ENCODE data around the gene SMG7.

The SMG7 gene

DNA sequence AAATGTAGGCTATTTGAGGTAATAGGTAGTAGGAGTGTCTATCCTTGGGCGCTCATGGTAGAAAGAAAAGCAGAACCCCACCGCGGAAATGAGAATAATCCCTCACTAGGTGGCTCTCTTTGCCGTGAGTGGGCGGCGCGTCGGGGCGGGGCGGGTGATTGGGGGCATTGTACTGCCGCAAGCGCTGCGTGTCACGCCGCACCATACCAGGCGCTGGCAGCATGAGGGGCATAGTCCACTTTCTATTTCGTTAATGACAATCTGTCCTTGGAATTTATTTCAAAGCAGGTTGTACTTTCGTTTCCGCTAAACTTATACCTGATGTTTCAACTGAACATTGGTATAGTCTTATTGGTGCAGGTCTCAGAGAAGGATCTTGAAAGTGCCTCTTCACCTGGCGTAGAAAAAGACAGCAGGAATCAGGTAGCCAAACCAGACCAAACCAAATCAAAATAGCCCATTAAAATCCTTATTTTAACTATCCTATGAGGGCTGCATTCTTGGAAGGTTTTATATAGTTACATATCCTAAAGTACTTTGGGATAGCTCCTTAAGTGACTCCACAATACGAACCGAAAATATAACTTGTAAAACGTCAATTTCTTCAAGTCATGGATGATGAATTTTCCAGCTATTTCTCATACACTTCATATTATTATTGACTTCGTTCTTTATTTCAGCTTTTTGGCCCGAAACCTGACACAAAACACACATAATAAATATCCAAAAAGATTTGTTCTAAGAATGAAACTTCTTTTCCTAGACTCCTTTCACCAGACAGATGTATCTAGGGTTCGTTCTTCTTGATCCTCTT is 1.9 kb upstream of the SMG7 start:
- peak; percentile 48 for DNase-seq

DNA sequence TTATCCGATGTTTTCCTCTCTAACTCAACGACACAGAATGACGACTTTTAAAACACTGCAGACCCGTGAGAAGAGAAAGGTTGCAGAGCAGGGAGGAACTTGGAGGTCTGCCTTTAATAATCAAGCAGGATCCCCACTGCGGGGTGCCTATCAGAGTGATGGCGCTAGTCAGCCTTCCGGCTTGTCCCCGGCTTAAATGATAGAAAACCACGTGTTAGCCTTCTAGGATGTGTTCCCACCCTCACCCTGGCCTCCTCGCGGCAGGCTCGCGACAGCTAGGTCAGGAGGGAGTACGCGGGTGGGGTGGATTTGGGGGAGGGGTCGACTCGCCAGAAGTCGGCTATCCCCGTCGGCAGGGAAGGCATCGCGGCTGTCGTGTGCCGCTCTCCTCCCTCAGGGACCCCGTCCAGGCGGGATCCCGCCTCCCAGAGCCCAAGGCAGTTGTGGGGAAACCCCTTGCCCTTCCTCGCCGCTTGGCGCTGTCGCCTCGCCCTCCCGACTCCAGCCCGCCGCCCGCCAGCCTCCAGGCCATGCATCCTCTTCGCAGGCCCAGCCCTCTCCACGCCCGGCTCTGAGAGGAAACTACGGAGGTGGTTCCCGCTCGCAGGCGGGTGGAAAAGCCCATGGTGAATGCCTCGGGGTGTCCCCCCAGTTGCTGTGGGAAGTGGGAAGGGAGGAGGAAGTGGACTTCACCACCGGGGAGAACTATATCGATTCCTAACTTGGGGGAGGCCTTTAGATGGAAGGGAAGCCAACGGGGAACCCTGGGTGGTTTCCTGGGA is 1.1 kb upstream of the SMG7 start:
- DNase-seq: peak; percentile 55

DNA sequence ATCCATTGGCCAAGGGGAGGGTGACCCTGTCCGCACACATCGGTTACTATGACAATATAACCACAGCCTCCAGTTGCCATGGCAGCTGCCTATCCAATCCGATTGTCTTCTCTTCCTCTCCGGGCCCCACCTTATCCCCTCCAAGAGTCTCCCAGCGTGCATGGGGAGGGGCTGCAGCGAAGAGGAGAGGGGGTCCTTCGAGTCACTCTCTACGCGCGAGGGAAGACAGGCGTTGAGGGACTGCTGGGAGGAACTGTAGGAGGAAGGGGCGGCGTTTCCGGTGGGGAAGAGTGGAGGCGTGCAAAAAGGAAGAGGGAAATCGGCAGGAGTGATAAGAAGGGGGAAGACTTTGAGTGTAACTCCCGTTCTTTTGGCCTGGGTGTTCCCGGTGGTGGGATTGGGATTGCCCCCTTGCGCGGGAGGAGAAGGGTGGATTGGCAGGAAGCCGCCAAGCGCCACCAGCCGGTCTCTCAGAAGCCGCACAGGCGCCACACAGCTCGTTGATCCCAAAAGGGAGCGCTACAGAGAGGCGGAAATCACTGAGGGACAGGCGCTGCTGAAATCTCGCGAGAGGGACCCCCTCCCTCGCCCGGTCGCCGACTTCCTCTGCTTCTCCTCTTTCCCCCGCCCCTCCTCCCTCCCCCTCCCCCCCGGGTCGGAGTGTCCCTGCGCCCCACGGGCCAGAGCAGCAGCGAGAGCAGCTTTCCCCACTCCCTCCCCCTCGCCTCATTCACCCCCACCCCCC is 384 bp upstream of the SMG7 start:
- DNase-seq: peak; percentile 90

DNA sequence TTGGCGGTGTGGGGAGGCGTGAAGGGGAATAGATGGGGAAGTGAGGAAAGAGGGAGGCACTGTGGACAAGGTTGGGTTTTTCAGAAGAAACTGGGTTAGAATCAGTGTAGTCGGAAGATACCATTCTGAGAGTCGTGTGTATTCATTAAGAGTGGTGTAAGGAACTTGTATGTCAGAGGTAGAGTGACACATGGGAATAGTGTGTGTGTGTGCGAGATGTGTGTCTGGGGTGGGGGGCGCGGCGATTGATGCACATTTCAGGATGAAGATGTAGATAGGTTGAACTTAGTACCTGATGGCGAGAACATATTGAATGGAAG is 878 bp downstream of the SMG7 start:
- DNase-seq: no peak

DNA sequence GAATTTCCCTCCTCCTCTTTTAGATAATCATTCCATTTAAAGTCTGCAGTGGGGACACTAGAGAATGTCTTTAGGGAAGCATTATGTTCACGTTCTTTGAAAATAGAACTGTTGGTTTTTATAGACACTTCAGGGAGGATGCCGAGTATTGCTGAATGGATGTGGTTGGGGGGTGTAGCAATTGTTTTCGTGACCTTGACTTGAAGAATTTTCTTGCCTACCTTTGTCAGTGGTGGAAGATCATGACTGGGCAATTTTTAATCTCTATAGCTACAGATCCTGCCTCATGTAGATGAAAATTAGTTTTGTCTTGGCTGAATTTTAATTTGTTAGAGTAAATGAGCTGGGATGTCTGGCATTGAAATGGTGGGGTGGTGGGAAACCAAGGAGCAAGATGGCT is 3.8 kb downstream of the SMG7 start:
- no peak for DNase-seq

DNA sequence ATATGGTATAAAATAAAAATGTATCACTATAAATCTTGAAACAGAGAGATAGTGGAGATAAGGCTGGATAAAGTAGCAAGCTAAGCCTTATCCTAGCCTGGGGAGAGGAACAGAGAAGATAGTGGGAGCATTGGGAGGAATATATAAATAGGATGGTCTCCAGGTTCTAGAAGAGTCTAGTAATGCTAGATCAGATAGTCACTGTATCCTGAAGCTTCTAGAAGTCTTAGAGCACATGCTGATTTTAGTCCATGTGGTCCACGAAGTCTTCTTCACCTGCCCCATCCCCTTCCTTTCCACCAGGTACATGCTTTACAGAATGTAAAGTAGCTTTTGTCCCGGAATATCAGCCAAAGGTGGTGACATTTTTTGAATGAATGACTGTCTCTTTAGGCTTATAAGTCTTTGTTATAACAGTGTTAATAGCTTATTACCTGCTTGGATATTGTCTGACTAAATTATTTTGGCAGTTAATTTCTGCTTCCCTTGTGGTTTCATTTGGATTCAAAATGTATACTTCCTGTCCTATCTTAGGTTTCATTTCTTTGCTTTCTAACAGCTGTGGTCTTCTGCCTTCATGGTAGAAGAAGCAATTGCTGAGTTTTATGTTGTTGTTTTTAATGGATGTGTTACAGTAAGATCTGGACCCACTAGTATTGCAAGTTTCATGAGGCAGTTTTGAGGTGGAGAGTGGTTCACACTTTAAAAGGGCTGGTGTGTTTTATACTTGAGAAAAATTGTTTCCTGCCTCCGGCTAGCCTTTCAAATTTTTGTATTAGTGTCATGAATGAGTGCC is 5.9 kb downstream of the SMG7 start:
- DNase-seq: no peak

DNA sequence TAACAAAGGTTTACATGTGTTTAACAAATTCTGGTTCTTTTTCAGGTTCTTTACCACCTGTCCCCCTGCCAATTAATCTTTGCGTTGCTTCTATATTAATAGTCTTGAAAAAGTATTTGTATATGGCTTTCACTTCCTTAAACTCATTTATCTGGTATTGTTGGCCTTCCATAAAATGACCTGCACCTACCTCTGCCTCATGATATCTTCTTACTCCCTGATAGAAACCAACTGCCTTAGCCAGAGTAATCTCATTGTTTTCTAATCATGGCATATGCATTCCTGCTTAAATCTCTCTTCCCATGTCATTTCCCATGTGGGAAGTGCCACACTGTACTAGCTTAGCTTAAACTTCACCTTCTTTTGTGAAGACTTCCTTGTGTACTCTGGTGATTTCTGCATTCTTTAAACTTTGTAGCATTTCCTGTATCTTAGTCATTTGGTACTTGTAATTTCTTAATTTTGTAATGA is 8.7 kb downstream of the SMG7 start:
- no peak for DNase-seq

DNA sequence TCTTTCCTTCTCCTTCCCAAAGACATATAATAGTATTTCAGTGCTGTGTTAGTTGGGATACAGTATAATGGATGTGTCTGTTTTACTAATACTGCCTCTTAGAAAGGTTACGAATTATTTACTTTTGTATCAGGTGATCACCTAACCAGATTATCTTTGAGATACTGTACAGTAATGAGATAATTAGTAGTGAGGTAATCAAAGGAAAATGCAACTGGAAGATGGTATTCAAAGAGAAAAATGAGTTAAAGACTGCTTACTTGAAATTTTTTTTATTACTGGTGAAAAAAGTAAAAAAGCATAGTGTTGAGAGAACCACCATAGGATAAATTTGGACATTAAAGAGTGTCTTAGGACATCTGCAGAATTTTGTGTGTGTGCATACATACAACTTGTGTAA is 10.9 kb downstream of the SMG7 start:
- DNase-seq: no peak

DNA sequence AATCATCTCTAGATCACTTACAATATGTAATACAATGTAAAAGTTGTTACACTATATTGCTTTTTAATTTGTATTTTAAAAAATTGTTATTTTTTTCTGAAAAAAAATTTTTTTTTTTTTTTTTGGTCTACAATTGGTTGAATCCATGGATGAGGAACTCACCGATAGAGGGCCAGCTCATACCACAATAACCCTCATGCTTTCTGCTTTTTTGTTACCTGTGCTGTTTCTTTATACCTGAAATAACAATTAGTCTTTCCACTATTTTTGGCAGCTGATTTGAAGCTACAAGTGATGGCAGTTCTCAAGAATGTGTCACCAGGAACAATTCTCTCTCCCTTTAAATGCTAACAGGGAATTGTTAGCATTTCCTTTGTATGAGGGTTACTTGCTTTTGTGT is 12.0 kb downstream of the SMG7 start:
- no peak for DNase-seq

DNA sequence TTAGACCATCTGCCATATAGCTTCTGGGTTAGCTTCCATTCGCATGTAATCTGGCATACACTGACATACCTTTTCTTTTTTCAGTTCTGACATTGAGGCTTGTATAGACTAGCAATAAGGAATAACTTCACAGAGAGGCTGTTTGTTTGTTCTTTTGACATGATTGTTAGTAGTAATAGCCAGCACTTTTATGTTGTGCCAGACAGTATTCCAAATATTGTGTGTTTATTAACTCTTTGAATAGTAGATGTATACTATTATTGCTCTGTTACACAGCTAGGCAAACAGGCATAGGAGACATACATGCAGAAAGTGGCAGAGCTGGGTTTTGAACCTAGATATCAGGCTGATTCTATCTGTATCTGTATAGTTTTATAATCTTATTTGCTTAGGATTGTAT is 12.6 kb downstream of the SMG7 start:
- no peak for DNase-seq

DNA sequence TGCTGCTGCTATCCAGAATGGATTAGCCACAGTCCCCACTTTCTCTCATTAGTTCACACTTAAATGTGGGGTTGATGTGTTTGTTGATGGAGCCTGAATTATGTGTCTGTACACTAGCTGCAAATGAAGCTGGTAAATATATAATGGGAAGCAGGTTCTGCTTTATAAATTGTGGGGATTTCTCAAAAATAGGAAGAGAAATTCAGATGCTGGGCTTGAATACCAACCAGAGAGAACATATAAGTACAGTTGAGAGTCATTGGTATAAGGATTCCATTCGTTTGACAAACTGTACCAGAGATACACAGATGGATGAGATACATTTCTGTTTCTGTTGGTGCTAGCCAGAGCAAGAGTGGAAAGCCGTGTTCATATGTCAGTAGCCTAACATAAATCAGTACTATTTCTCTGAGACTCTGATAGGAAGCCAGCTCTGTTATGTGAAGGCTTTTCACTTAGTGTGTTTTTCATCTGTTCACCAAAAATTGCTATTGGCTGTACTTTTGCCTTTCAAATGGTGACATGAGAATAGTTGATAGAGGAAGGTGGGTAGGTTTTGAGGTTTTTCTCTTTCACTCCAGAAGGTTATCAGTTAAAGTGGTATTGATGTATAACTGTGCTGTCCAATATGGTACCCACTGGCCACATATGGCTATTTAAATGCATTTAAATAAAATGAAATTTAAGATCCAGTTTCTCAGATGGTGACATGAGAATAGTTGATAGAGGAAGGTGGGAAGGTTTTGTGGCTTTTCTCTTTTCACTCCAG is 15.6 kb downstream of the SMG7 start:
- no peak for DNase-seq

DNA sequence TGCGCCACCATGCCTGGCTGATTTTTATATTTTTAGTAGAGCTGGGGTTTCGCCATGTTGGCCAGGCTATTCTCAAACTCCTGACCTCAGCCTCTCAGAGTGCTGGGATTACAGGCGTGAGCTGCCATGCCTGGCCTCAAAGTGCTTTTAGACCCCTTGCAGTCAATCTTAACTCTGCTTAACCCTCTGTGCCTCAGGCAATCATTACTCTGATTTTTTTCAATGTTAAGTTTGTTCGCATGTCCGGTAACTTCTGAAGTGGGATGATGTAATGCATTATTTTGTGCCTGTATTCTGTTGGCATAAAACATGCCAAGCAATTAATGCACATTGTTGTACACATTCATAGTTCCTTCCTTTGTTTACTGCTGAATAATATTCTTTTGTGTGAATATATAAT is 18.6 kb downstream of the SMG7 start:
- DNase-seq: no peak

DNA sequence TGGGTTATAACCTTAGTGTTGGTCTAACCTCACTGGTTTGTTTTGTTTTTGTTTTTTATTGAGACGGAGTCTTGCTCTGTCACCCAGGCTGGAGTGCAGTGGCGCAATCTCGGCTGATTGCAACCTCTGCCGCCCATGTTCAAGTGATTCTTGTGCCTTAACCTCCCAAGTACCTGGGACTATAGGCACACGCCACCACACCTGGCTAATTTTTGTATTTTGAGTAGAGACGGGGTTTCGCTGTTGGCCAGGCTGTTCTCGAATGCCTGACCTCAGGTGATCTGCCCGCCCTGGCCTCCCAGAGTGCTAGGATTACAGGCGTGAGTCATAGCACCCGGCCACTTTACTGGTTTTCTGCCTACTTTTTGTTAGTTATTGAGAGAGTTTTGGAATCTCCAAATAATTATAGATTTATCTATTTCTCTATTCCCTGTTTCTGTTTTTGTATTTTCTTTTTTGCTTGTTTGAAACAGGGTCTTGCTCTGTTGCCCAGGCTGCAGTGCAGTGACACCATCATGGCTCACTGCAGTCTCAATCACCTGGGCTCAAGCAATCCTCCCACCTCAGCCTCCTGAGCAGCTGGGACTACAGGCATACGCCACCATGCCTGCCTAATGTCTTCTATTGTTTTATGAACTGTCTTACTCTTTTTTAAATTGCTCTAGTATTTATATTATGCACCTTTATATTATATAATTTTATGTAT is 21.4 kb downstream of the SMG7 start:
- DNase-seq: no peak

DNA sequence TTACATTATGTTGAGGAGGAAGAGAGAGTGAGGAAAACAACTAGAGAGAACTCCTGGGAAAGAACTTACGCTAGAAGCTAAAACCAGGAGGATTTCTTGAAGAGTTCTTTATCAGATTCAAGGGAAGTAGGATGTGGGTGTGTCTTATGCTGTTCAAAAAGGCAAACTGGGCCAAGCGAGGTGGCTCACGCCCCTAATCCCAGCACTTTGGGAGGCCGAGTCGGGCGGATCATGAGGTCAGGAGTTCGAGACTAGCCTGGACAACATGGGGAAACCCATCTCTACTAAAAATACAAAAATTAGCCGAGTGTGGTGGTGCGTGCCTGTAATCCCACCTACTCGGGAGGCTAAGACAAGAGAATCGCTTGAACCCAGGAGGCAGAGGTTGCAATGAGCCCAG is 23.1 kb downstream of the SMG7 start:
- no peak for DNase-seq

DNA sequence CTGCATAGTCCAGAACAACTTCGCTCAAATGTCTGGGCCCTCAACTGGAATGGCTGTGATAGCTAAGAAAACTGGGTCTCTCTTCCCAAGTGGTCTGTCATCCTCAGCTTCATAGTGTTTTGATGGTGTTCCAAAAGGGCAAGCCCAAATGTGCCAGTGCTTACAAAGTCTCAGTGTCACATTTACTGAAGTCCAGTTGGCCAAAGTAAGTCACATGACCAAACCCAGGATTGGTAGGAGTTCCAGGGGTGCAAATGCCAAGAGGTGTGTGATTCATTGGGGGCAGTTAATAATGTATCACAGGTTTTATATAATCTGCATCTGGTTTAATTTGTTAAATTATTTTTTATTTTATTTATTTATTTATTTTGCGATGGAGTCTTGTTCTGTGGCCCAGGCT is 24.9 kb downstream of the SMG7 start:
- DNase-seq: no peak

DNA sequence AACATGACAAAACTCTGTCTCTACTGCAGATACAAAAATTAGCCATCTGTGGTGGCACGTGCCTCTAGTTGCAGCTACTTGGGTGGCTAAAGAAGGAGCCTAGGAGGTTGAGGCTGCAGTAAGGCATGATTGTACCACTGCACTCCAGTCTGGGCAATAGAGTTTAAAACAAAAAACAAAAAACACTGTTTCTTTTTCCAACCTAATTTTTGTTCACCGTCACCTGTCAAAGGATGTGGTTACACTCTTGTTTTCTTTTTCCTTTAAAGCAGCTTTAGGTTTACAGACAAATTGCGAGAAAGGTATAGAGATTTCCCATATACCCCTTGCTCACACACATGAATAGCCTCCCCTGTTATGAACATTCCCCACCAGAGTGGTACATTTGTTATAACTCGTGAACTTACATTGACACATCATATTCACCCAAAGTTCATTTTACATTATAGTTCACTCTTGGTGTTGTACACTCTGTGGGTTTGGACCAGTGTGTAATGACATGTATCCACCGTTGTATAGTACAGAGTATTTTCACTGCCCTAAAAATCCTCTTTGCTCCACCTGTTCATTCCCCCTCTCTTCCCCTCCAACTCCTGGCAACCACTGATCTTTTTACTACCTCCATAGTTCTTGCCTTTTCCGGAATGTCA is 26.2 kb downstream of the SMG7 start:
- DNase-seq: no peak

DNA sequence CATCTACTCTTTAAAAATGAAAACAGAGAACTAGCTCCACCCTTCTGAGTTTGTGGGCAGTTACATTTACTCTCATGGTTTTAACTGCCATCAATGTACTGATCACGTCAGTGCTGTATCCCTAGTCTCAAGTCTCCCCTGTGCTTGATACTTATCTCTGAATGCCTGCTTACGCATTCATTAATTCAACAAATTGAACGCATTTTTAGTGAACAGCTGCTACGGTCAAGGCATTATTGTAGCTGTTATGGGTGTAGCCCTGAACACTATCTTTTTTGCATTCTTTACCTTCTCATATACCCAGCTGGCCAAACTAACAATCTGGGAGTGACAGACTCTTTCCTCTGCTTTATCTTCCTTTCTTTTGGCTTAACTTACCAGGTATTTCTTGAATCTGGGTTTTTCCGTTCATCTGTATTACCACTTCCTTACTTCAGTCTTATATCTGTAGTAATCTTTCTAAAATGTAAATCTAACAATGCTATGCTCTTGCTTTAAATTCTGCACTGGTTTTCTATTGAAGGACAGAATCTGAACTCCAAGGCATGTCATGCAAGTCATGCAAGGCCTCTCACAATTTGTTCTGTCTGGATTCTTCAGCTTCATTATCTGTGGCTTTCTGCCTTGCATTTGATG is 33.3 kb downstream of the SMG7 start:
- DNase-seq: no peak

DNA sequence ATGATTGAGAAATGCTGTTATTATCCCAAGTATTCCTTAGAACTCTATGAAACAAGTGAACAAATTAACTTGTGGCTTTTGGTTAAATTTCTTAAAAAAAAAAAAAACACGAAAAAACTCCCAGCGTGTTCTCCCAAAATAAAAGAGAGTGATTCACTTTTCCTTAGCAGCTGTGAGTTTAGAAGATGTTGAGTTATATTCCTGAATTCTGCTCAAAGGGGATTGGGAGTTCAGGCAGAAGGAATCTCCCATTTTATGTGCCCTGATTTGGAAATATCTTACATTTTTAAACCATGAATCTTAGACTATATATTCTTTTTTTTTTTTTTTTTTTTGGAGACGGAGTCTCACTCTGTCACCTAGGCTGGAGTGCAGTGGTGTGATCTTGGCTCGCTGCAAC is 34.3 kb downstream of the SMG7 start:
- DNase-seq: no peak

DNA sequence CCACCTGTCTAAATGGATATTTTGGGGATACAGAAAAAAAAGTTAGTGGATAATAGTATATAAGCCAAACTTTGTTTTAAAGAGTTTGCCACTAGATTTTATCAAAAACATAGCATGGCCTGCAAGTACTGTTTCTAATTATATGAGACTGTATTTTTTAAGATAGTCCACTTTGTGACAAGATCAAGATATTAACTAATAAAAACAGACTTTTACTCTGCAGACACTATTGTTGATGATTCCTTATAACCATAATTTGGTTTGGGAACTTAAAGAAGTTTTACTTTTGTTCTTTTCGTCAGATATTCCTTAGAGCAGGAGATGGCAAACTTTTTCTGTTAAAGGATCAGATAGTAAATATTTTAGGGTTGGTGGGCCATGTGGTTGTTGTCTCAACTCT is 36.4 kb downstream of the SMG7 start:
- DNase-seq: no peak

DNA sequence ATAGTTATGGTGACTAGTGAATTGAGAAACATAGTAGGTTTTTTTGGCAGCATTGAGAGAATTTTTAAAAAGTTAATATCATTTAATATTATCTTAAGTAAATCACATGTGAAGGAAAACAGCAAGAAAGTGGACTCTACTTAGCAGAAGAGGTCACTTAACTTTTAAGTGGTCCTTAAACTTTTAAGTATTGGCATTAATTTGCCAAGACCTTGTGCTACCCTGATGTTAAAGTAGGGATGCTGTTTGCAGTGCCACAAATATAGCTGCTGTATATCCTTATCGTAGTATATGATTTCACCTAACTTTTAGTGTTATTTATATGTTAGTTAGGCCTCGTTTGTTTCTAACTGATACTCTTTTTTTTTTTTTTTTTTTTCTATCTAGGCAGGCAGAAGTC is 40.2 kb downstream of the SMG7 start:
- DNase-seq: no peak

DNA sequence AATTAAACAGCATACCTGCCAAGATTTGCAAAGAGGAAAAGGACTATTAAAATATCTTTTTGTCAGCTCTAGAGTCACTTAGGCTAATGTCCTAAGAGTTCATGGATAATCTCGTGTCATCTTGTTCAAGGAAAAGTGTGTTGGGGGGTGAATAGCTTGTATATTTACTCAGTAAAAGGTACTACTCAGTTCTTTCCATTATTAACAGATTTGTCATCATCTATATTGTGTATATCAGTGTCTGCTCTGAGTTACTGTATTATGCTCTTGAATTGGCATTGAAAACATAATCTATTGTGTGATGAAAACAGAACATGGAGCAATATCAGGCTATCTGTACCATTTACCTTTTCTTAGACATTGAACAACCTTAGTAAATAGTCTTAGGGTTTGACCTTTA is 41.9 kb downstream of the SMG7 start:
- no peak for DNase-seq
